Esophagus squamous epithelium (tissue), 4 donors: ENCODE measurements around the gene TM7SF3.

Experiments
- CTCF ChIP-seq, 6 experiments: fragments of 450-650 bp in 4 of 6; fragments of 200-600 bp in 2 of 6; sonication (generic) in 2 of 6; IDR thresholded peaks; one replicate each; pipeline ENCODE4 v1.5.1; 2016 to 2019; ENCODE audit warnings: antibody characterized with exemption in 6 of 6, mild to moderate bottlenecking in 4 of 6, moderate library complexity in 4 of 6
- POLR2A ChIP-seq, 4 donors: fragments of 450-650 bp; IDR thresholded peaks; one replicate each; pipeline ENCODE4 v1.6.1; 2017; ENCODE audit warnings: antibody characterized with exemption in 4 of 4, mild to moderate bottlenecking in 4 of 4, moderate library complexity in 3 of 4

- TF ChIP-seq CTCF (IDR thresholded peaks at IDR 0.05) (no peak), POLR2A (IDR thresholded peaks at IDR 0.05) (no peak)
Measured at GRCh38 chr12:26997003-26997402, 17.2 kb downstream of the TM7SF3 start.
